ENCODE measurements around the gene LPCAT2.

Gene LPCAT2

DNA sequence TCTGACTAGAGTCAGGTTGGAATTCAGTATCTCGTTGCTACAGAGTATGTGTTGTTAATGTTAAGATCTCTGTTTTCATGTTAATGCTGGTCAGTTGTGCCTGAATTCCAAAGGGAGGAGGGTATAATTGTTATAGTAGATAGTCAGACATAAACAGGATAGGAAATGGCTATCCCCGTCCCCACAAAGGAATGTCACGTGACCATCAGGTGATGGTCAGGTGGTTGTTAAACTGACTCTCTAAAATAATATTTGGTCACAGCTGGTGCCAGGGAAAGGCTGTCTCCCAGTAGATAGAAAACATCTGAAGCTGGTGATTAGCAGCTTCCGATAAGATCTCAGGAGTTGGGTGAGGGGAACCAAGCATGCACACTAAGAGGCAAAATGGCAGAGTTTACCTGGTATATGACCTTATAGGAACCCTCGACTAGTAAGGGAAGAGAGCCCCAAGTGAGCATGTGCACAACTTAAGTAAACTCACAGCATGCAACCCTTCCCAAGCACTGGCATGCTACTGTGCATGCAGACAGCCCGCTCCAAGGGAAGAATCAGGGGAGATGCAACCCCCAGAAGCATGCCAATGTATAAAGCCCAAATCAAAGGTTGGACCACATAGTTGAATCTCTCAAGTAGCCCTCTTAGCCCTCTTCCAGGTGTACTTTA, 119.6 kb downstream of the LPCAT2 start:
- no peak for TF ChIP-seq CTCF (IDR thresholded peaks at IDR 0.05)

GRCh38 chr16:55630774-55631173, 121.9 kb downstream of the LPCAT2 start:
- TF ChIP-seq CTCF (IDR thresholded peaks at IDR 0.05), result no peak
- Histone ChIP-seq H3K27me3 (no peaks in the 10 kb centered on the region), H3K36me3 (no peaks in the 10 kb centered on the region), H3K9me3 (no peaks in the 10 kb centered on the region), H3K4me1 (ENCODE audit: control insufficient read depth in 1 of 2, insufficient read depth in 1 of 2, low read depth in 1 of 2, low read length in 1 of 2) (no peaks in the 10 kb centered on the region), H3K27ac (no peak overlapping the region), H3K4me3 (ENCODE audit: low read depth in 1 of 2, low read length in 1 of 2) (no peak overlapping the region)

More for the DNA sequence above, 119.6 kb downstream of the LPCAT2 start:
- H3K27ac ChIP-seq, result no peak overlapping the region
- H3K4me1 ChIP-seq (ENCODE audit: control insufficient read depth in 1 of 2, insufficient read depth in 1 of 2, low read depth in 1 of 2, low read length in 1 of 2), result no peaks in the 10 kb centered on the region
- no peaks in the 10 kb centered on the region for H3K9me3 ChIP-seq
- H3K4me3 ChIP-seq (ENCODE audit: low read depth in 1 of 2, low read length in 1 of 2), result no peak overlapping the region
- H3K36me3 ChIP-seq, result no peaks in the 10 kb centered on the region
- H3K27me3 ChIP-seq, result no peaks in the 10 kb centered on the region

- H3K36me3 ChIP-seq, result no peaks in the 10 kb centered on the region
- H3K27ac ChIP-seq, result no peak overlapping the region
- no peaks in the 10 kb centered on the region for H3K4me1 ChIP-seq (ENCODE audit: control insufficient read depth in 1 of 2, insufficient read depth in 1 of 2, low read depth in 1 of 2, low read length in 1 of 2)
- H3K27me3 ChIP-seq, result no peaks in the 10 kb centered on the region
- no peak overlapping the region for H3K4me3 ChIP-seq (ENCODE audit: low read depth in 1 of 2, low read length in 1 of 2)
- TF ChIP-seq CTCF (IDR thresholded peaks at IDR 0.05), result no peak
- no peaks in the 10 kb centered on the region for H3K9me3 ChIP-seq
Observed at GRCh38 chr16:55632259-55632658, 123.4 kb downstream of the LPCAT2 start.

DNA sequence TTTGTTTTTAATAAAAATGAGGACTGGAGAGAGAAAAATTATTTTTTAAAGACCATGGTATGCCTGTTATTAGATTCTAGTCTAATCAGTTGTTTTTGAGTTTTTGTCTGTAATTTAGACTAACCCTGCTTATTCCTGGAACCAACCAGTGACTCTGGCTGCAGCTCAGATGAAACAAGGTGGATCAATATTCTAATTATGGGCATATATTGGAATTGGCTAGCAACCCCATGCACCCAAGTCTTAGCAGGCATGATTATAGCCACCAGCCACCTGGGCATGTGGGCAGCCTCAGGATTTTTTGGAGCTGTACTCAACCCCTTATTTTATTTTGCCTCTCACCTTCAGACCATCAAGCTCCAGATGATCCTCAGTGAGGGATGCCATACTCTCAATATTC, 125.3 kb downstream of the LPCAT2 start:
- no peaks in the 10 kb centered on the region for H3K9me3 ChIP-seq
- no peak overlapping the region for H3K27ac ChIP-seq
- no peak for TF ChIP-seq CTCF (IDR thresholded peaks at IDR 0.05)
- H3K36me3 ChIP-seq, result no peaks in the 10 kb centered on the region
- no peaks in the 10 kb centered on the region for H3K27me3 ChIP-seq
- H3K4me3 ChIP-seq (ENCODE audit: low read depth in 1 of 2, low read length in 1 of 2), result no peak overlapping the region
- no peaks in the 10 kb centered on the region for H3K4me1 ChIP-seq (ENCODE audit: control insufficient read depth in 1 of 2, insufficient read depth in 1 of 2, low read depth in 1 of 2, low read length in 1 of 2)

Data from neutrophil (primary cell).